Activated B cell treated with CpG ODN at 0.5 μM for 24 hours (primary cell): Measurements from ENCODE around the gene NRROS. TPM values are rescaled to one million over a fixed set of nuclear protein-coding genes. Genes with fewer than 3 reads are reported as not detected.

Experiments
- ATAC-seq: fragments of 200-7000 bp; cut with Tn5 transposase; one replicate; pipeline ENCODE4 v1.10.0; 2021; ENCODE audit warnings: low read depth, mild to moderate bottlenecking, moderate library complexity
- CTCF ChIA-PET: fragments of 350-600 bp; sonication (Branson Sonifier 250); formaldehyde crosslinking; loops from one replicate; lab custom pipeline; 2021; ENCODE audit warnings: antibody characterized with exemption; lab: Charles Lee
- POLR2A ChIA-PET: fragments of 350-600 bp; sonication (Branson Sonifier 250); formaldehyde crosslinking; loops from one replicate; lab custom pipeline; 2021; ENCODE audit warnings: antibody characterized with exemption; lab: Charles Lee
- DNase-seq: peaks from one replicate; pipeline ENCODE4 v3.0.0; 2022
- H3K27ac Mint-ChIP-seq: one replicate; pipeline ENCODE4 v1.8.0; 2020; ENCODE audit warnings: mixed read lengths
- H3K27me3 Mint-ChIP-seq: one replicate; pipeline ENCODE4 v1.8.0; 2021; ENCODE audit warnings: mixed read lengths
- H3K36me3 Mint-ChIP-seq: one replicate; pipeline ENCODE4 v1.8.0; 2021; ENCODE audit warnings: low read depth, mixed read lengths
- H3K4me1 Mint-ChIP-seq: one replicate; pipeline ENCODE4 v1.8.0; 2021; ENCODE audit warnings: mixed read lengths
- H3K4me3 Mint-ChIP-seq: one replicate; pipeline ENCODE4 v1.8.0; 2020; ENCODE audit warnings: mild to moderate bottlenecking, mixed read lengths
- H3K9me3 Mint-ChIP-seq: one replicate; pipeline ENCODE4 v1.8.0; 2020; ENCODE audit warnings: mixed read lengths
- CTCF ChIP-seq: fragments of 200-600 bp; IDR thresholded peaks from one replicate; pipeline ENCODE4 v1.8.0; 2022; ENCODE audit warnings: antibody characterized with exemption, mild to moderate bottlenecking
- intact Hi-C: fragments of 100-400 bp; cut with micrococcal nuclease; formaldehyde crosslinking; loops from one replicate; pipeline ENCODE4 v1.15.1; 2024
- total RNA-seq: library from RNA; stranded (reverse); gene quantifications from 2 replicates; pipeline ENCODE4 v1.2.3, GENCODE V29; 2022

NRROS gene
- total RNA-seq, 1 donor from 2014 or later: 92.4 TPM

- DNase-seq: no peak
- intact Hi-C loops: no loop called here
- ChIA-PET POLR2A (interaction anchor here (1.4 to 2.5 kb wide), 2 partner anchors 11 to 15 kb away, joined by 4 to 7 read pairs; partner anchors contain the start of gene NRROS), CTCF (interaction anchor here (0.8 kb wide), 1 partner anchor 45 kb away, joined by 3 read pairs; no protein-coding TSS in a partner anchor)
- no peak for TF ChIP-seq CTCF
- Mint-ChIP-seq H3K36me3 (peaks cover 96% of the 10 kb centered on the region), H3K27me3 (no peaks in the 10 kb centered on the region), H3K27ac (no peak overlapping the region), H3K4me1 (peaks cover 39% of the 10 kb centered on the region), H3K9me3 (no peaks in the 10 kb centered on the region), H3K4me3 (no peak overlapping the region)
- no peak for ATAC-seq
These were observed 15.2 kb downstream of the NRROS start for GRCh38 chr3:196654735-196655090.

DNA sequence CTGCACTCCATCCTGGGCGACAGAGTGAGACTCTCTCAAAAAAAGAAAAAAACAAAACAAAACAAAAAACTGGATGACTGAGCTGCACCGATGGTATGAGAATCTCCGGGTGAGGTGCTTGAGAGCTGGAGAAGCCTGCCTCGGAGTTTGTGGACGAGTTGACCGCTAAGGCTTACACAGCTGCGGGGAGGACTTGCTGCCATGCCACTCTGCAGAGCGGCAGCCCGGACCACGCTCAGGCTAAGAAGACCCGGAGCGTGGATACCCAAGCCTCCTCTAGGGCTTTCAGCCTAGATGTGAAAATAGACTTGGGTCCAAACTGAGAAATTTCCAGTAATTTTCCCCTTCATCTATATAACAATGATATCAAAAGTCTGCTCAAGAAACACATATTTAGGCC is 16.0 kb downstream of the NRROS start:
- Mint-ChIP-seq H3K4me3 (no peak overlapping the region), H3K9me3 (no peaks in the 10 kb centered on the region), H3K36me3 (peaks cover 99% of the 10 kb centered on the region), H3K4me1 (peaks cover 33% of the 10 kb centered on the region), H3K27me3 (no peaks in the 10 kb centered on the region), H3K27ac (no peak overlapping the region)
- ChIA-PET CTCF (no interaction called here), POLR2A (interaction anchor here (1.6 kb wide), 1 partner anchor 10 kb away, joined by 10 read pairs; no protein-coding TSS in a partner anchor)
- no peak for TF ChIP-seq CTCF
- no peak for ATAC-seq
- intact Hi-C loops: no loop called here
- DNase-seq: no peak

- no peaks in the 10 kb centered on the region for H3K27me3 Mint-ChIP-seq
- peaks cover 26% of the 10 kb centered on the region for H3K4me1 Mint-ChIP-seq
- ATAC-seq: no peak
- DNase-seq: no peak
- no peak overlapping the region for H3K4me3 Mint-ChIP-seq
- ChIA-PET POLR2A (interaction anchor here (0.6 to 1.6 kb wide), 2 partner anchors 11 to 40 kb away, joined by 3 to 10 read pairs; no protein-coding TSS in a partner anchor), CTCF (no interaction called here)
- H3K27ac Mint-ChIP-seq: no peak overlapping the region
- H3K36me3 Mint-ChIP-seq: peaks cover 99% of the 10 kb centered on the region
- no peak for TF ChIP-seq CTCF
- no peaks in the 10 kb centered on the region for H3K9me3 Mint-ChIP-seq
- intact Hi-C loops: no loop called here
These were observed 16.7 kb downstream of the NRROS start for GRCh38 chr3:196656213-196656612.

GRCh38 chr3:196659901-196660351 is 20.4 kb downstream of the NRROS start:
- H3K27me3 Mint-ChIP-seq: no peaks in the 10 kb centered on the region

More at GRCh38 chr3:196659901-196660351, 20.4 kb downstream of the NRROS start:
- Mint-ChIP-seq H3K4me3 (no peak overlapping the region), H3K27ac (no peak overlapping the region), H3K36me3 (peaks cover 87% of the 10 kb centered on the region), H3K9me3 (no peaks in the 10 kb centered on the region), H3K4me1 (no peaks in the 10 kb centered on the region)
- CTCF ChIA-PET: interaction anchor here (1.4 kb wide), 1 partner anchor 50 kb away, joined by 3 read pairs; no protein-coding TSS in a partner anchor
- no peak for TF ChIP-seq CTCF
- DNase-seq (no peak), ATAC-seq (no peak)
- intact Hi-C loops: no loop called here
- POLR2A ChIA-PET: interaction anchor here (0.7 to 4.1 kb wide), 4 partner anchors 17 to 54 kb away, joined by 3 to 17 read pairs (median 4); partner anchors contain the start of gene NRROS
